HepG2 (cell line): ENCODE results near the gene SMURF1. TPM values are rescaled to one million over a fixed set of nuclear protein-coding genes. Genes with fewer than 3 reads are reported as not detected.
A peak's percentile ranks its signal among the peaks of the same experiment; 100 is the strongest.

Experiments used
- ARID5B ChIP-seq: IDR thresholded peaks from 2 replicates; pipeline ENCODE4 v1.4.0; 2020; ENCODE audit warnings: mild to moderate bottlenecking, missing genetic modification reagents
- ATF3 ChIP-seq: sonication (generic); formaldehyde crosslinking; IDR thresholded peaks from 2 replicates; pipeline ENCODE4 v1.4.0; 2020; ENCODE audit warnings: missing genetic modification reagents
- ATF4 ChIP-seq, 2 experiments: fragments of 450-650 bp in 1 of 2; sonication (generic) in 1 of 2; formaldehyde crosslinking; IDR thresholded peaks; 2 replicates each; pipeline versions ENCODE4 v1.5.0 to v1.8.0; 2020 to 2022; ENCODE audit warnings: mild to moderate bottlenecking in 1 of 2, missing genetic modification reagents in 1 of 2
- BORCS8-MEF2B ChIP-seq: sonication (generic); formaldehyde crosslinking; IDR thresholded peaks from 2 replicates; pipeline ENCODE4 v1.8.0; 2022; ENCODE audit warnings: mild to moderate bottlenecking, missing genetic modification reagents
- CEBPB ChIP-seq: IDR thresholded peaks from 2 replicates; pipeline ENCODE4 v1.6.1; 2011; ENCODE audit warnings: low read depth, low read length, improper control_type of control experiment, borderline replicate concordance
- FOXA3 ChIP-seq: IDR thresholded peaks from 2 replicates; pipeline ENCODE4 v1.6.1; 2016; ENCODE audit warnings: missing genetic modification reagents, missing compliant biosample characterization
- MAFK ChIP-seq, 2 experiments: IDR thresholded peaks in 1 of 2; conservative IDR thresholded peaks in 1 of 2; 2 replicates each; pipeline ENCODE4 v1.6.1; 2011; ENCODE audit warnings: improper control_type of control experiment in 2 of 2, low read length in 2 of 2
- MXI1 ChIP-seq: IDR thresholded peaks from 3 replicates; pipeline ENCODE4 v1.6.1; 2012; ENCODE audit warnings: low read depth, low read length, inconsistent platforms, borderline replicate concordance
- NFIC ChIP-seq: IDR thresholded peaks from 2 replicates; pipeline ENCODE4 v1.6.1; 2012; ENCODE audit warnings: mild to moderate bottlenecking, low read length, inconsistent platforms
- NRL ChIP-seq: sonication (generic); formaldehyde crosslinking; IDR thresholded peaks from 2 replicates; pipeline ENCODE4 v1.5.0; 2020; ENCODE audit warnings: missing genetic modification reagents, mild to moderate bottlenecking, moderate library complexity, borderline replicate concordance
- PRDM15 ChIP-seq: sonication (generic); formaldehyde crosslinking; IDR thresholded peaks from 2 replicates; pipeline ENCODE4 v1.4.0; 2020; ENCODE audit warnings: missing genetic modification reagents
- SMAD3 ChIP-seq: sonication (generic); formaldehyde crosslinking; IDR thresholded peaks from 2 replicates; pipeline ENCODE4 v1.4.0; 2020; ENCODE audit warnings: missing genetic modification reagents
- TEAD2 ChIP-seq: sonication (generic); formaldehyde crosslinking; IDR thresholded peaks from 2 replicates; pipeline ENCODE4 v1.9.0; 2021; ENCODE audit warnings: missing genetic modification reagents
- YEATS2 ChIP-seq: sonication (generic); formaldehyde crosslinking; IDR thresholded peaks from 2 replicates; pipeline ENCODE4 v1.4.0; 2020; ENCODE audit warnings: missing genetic modification reagents, borderline replicate concordance
- ZBTB7A ChIP-seq: sonication (generic); formaldehyde crosslinking; IDR thresholded peaks from 2 replicates; pipeline ENCODE4 v1.8.0; 2022; ENCODE audit warnings: mild to moderate bottlenecking, missing genetic modification reagents
- ZFP82 ChIP-seq: sonication (generic); formaldehyde crosslinking; IDR thresholded peaks from 2 replicates; pipeline ENCODE4 v1.5.1; 2020; ENCODE audit warnings: mild to moderate bottlenecking, missing genetic modification reagents, borderline replicate concordance
- ZGPAT ChIP-seq: IDR thresholded peaks from 2 replicates; pipeline ENCODE4 v1.6.1; 2016; ENCODE audit warnings: mild to moderate bottlenecking
- ZNF33B ChIP-seq: sonication (generic); formaldehyde crosslinking; IDR thresholded peaks from 2 replicates; pipeline ENCODE4 v1.5.1; 2020; ENCODE audit warnings: mild to moderate bottlenecking, missing genetic modification reagents
- ZNF619 ChIP-seq: sonication (generic); formaldehyde crosslinking; IDR thresholded peaks from 2 replicates; pipeline ENCODE4 v1.4.0; 2020; ENCODE audit warnings: mild to moderate bottlenecking, missing genetic modification reagents
- ZNF644 ChIP-seq: IDR thresholded peaks from 2 replicates; pipeline ENCODE4 v1.6.1; 2016; ENCODE audit warnings: low read depth
- polyA plus RNA-seq, 8 experiments: library from polyadenylated mRNA; depleted of rRNA in 3 of 8; stranded (reverse) in 7 of 8; unstranded in 1 of 8; fragments of >200 nt; fragmentation: Illumina TruSeq in 4 of 8; extraction: Trizol in 4 of 8; gene quantifications; 2 replicates each; pipeline versions ENCODE4 v1.2.1 to v1.2.3, GENCODE V29; 2011 to 2016; ENCODE audit warnings: low read depth in 4 of 8, missing spikeins in 1 of 8, mixed read lengths in 1 of 8; ENCODE audit not compliant: insufficient read depth in 1 of 8
- total RNA-seq, 5 experiments: library from RNA; depleted of rRNA; stranded (reverse); fragments of >200 nt; fragmentation: Illumina TruSeq; extraction: Trizol; gene quantifications; 2 replicates each; pipeline ENCODE4 v1.2.3, GENCODE V29; 2016; ENCODE audit warnings: low read depth in 1 of 5

The SMURF1 gene
- total and polyA plus RNA-seq, 2 of the 13 experiments (the other 11 are each of a cell fraction or from before 2014, with no cell fraction given), result 8.3 to 11.1 TPM

- TF ChIP-seq ZGPAT (CRISPR knock-in tag), result peak; percentile 76
- peak; percentile 94 for TF ChIP-seq ZNF644
- no peak for TF ChIP-seq ZNF33B
- TF ChIP-seq FOXA3 (CRISPR knock-in tag), result peak; percentile 91
- TF ChIP-seq ZFP82, result peak; percentile 64; the same call in 1 of the 2 replicates
- TF ChIP-seq CEBPB, result peak; percentile 45; the same call in 1 of the 2 replicates
- TF ChIP-seq ATF3 (CRISPR knock-in tag), result peak; percentile 76
- peak; percentile 30; the same call in 1 of the 2 replicates for TF ChIP-seq YEATS2
- TF ChIP-seq PRDM15 (CRISPR knock-in tag), result peak; percentile 57; the same call in 1 of the 2 replicates
- TF ChIP-seq NFIC, result peak; percentile 75
- TF ChIP-seq NRL (CRISPR knock-in tag), result no peak
- peak in 1 of 2 experiments; percentile 44; a peak in 1 of 4 replicates for TF ChIP-seq MAFK (conservative IDR thresholded peaks at IDR 0.05 in 1 of 2, IDR thresholded peaks at IDR 0.05 in 1 of 2; ENCODE audit: low read length in 2 of 2)
- no peak for TF ChIP-seq TEAD2 (CRISPR knock-in tag)
- peak; percentile 96 for TF ChIP-seq ARID5B (CRISPR knock-in tag)
- no peak for TF ChIP-seq BORCS8-MEF2B (CRISPR knock-in tag)
- peak in 1 of 2 experiments; percentile 71; a peak in 2 of 4 replicates for TF ChIP-seq ATF4 (CRISPR knock-in tag; IDR thresholded peaks at IDR 0.05)
- peak; percentile 83 for TF ChIP-seq SMAD3 (CRISPR knock-in tag)
- TF ChIP-seq ZNF619 (CRISPR knock-in tag), result no peak
- TF ChIP-seq ZBTB7A (CRISPR knock-in tag), result no peak
- TF ChIP-seq MXI1, result peak; percentile 77; the same call in 1 of the 3 replicates
Observed at GRCh38 chr7:99092064-99092720, 51.7 kb downstream of the SMURF1 start (continued).
